Endothelial cell of coronary artery (primary cell): ENCODE measurements around the gene PATE4. TPM values are rescaled to one million over a fixed set of nuclear protein-coding genes. Genes with fewer than 3 reads are reported as not detected.

ENCODE experiments used
- total RNA-seq: library from RNA; depleted of rRNA; stranded (reverse); fragments of >200 nt; gene quantifications from 2 replicates; pipeline ENCODE4 v1.2.3, GENCODE V29; 2014

The PATE4 gene
- total RNA-seq = not detected in 2 replicates

GRCh38 chr11:125833016-125833415, at the start of gene PATE4:
Gene PATE4, plus strand, starts transcription at chr11:125833316. Its CDS starts 44 bp downstream, at chr11:125833360.

GRCh38 chr11:125787827-125788226, 45.3 kb upstream of the PATE4 start, which contains the start of gene PATE3:
Gene PATE3, plus strand, starts transcription at chr11:125788127. Its CDS starts 25 bp downstream, at chr11:125788152.

GRCh38 chr11:125887373-125888324, 54.5 kb downstream of the PATE4 start, which contains the start of gene HYLS1:
Gene HYLS1, plus strand, starts transcription at chr11:125887668. Its CDS starts 11,701 bp downstream, at chr11:125899369.

Other genes starting within 250 kb of the PATE4 start
- 192 and 205 TPM in 2 replicates for gene STT3A, start 240.5 kb upstream of the PATE4 start, total RNA-seq
- 25.3 and 40.8 TPM in 2 replicates for gene CHEK1, start 208.2 kb upstream of the PATE4 start, total RNA-seq
- gene ACRV1, start 152.5 kb upstream of the PATE4 start, total RNA-seq = under 0.01 TPM in 1 of 2 replicates, not detected in the other
- gene PATE1, start 87.0 kb upstream of the PATE4 start, total RNA-seq = not detected in 2 replicates
- 0.09 TPM in 2 replicates for gene PATE2, start 54.5 kb upstream of the PATE4 start, total RNA-seq
- not detected in 2 replicates for gene PATE3, start 45.2 kb upstream of the PATE4 start, total RNA-seq
- gene HYLS1, start 54.4 kb downstream of the PATE4 start, total RNA-seq = 6.5 and 9.4 TPM in 2 replicates
- gene PUS3, start 69.9 kb downstream of the PATE4 start, total RNA-seq = 12.9 and 13.6 TPM in 2 replicates
- not detected in 2 replicates for gene DDX25, start 71.2 kb downstream of the PATE4 start, total RNA-seq
- gene VSIG10L2, start 112.7 kb downstream of the PATE4 start, total RNA-seq = not detected in 2 replicates
- gene CDON, start 229.6 kb downstream of the PATE4 start, total RNA-seq = 0.90 and 1.2 TPM in 2 replicates